Fibroblast of villous mesenchyme (primary cell): ENCODE measurements around the gene USP3. TPM values are rescaled to one million over a fixed set of nuclear protein-coding genes. Genes with fewer than 3 reads are reported as not detected.

Source experiments
- DNase-seq: peaks from one replicate; pipeline ENCODE4 v3.0.0-alpha.2; 2010; ENCODE audit warnings: low read depth
- H3K4me3 ChIP-seq: 2 replicates; pipeline ENCODE4 v1.5.1; 2011; ENCODE audit warnings: low read depth, mild to moderate bottlenecking, low read length
- CTCF ChIP-seq: IDR thresholded peaks from 2 replicates; pipeline ENCODE4 v1.5.1; 2012; ENCODE audit warnings: low read depth, mild to moderate bottlenecking, low read length; ENCODE audit not compliant: insufficient read depth
- total RNA-seq: library from RNA; depleted of rRNA; stranded (reverse); fragments of >200 nt; gene quantifications from 2 replicates; pipeline ENCODE4 v1.2.3, GENCODE V29; 2012

The USP3 gene
- total RNA-seq, 1 donor = 34.1 TPM

GRCh38 chr15:63640146-63640545, 135.8 kb downstream of the USP3 start:
- TF ChIP-seq CTCF = no peak
- DNase-seq = no peak
- H3K4me3 ChIP-seq = no peak overlapping the region

Other genes with a start within 250 kb of the USP3 start
- gene APH1B, start 227.0 kb upstream of the USP3 start, total RNA-seq = 14.5 and 19.9 TPM in 2 replicates
- 8.1 and 15.1 TPM in 2 replicates for gene CA12, start 122.7 kb upstream of the USP3 start, total RNA-seq
- 1.3 and 2.3 TPM in 2 replicates for gene FBXL22, start 92.8 kb downstream of the USP3 start, total RNA-seq